ENCODE data around the gene TMF1.

GRCh38 chr3:69016901-69017300, 35.2 kb downstream of the TMF1 start:
- no peak for TF ChIP-seq CTCF (IDR thresholded peaks at IDR 0.05 in 8 of 11, conservative IDR thresholded peaks at IDR 0.05 in 3 of 11)
- no peak for TF ChIP-seq POLR2A (IDR thresholded peaks at IDR 0.05)
